ENCODE results near the gene TEDDM1.

TEDDM1 gene

DNA sequence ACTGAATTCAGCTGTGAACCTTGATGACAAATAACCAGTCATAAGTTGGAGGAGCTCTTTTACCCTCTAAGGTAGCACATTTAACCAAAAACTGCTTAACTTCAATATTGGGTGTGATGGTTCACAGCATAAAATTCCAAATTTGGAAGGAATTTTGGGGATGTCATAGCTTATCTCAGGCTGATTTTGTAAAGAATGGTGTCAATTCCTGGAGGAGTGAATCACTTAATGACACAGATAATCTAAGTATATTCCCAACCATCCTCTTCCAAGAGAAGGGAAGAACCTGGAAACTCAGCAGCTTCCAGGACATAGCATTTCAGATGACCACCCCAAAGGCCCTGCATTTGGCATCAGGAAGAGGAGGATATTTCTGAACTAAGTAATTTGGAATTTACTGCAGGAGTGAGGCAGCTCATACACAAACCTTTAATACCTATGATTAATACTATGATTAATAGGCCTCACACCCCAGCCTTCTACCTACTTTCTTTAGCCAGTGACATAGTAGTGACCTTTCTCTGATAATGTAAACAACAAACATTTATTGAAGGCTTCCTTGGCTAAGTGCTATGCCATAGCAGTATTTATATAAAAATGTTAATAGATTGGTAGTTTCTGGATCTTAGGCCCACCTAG lies 23.4 kb downstream of the TEDDM1 start:
- intact Hi-C loops (cut with DNase I; ENCODE audit: low total_unique reads): no loop called here
- TF ChIP-seq, protein P1, sequence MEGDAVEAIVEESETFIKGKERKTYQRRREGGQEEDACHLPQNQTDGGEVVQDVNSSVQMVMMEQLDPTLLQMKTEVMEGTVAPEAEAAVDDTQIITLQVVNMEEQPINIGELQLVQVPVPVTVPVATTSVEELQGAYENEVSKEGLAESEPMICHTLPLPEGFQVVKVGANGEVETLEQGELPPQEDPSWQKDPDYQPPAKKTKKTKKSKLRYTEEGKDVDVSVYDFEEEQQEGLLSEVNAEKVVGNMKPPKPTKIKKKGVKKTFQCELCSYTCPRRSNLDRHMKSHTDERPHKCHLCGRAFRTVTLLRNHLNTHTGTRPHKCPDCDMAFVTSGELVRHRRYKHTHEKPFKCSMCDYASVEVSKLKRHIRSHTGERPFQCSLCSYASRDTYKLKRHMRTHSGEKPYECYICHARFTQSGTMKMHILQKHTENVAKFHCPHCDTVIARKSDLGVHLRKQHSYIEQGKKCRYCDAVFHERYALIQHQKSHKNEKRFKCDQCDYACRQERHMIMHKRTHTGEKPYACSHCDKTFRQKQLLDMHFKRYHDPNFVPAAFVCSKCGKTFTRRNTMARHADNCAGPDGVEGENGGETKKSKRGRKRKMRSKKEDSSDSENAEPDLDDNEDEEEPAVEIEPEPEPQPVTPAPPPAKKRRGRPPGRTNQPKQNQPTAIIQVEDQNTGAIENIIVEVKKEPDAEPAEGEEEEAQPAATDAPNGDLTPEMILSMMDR (IDR thresholded peaks at IDR 0.05): no peak
- Histone ChIP-seq H3K27me3 (no peaks in the 10 kb centered on the region), H3K4me1 (peaks cover 0 to 4% (median 0%) of the 10 kb centered on the region in 4 donors), H3K9me3 (no peaks in the 10 kb centered on the region), H3K36me3 (peaks cover under 1 to 12% (median 3%) of the 10 kb centered on the region in 3 donors), H3K4me3 (no peak overlapping the region), H3K27ac (no peak overlapping the region)
- no peak for DNase-seq

DNA sequence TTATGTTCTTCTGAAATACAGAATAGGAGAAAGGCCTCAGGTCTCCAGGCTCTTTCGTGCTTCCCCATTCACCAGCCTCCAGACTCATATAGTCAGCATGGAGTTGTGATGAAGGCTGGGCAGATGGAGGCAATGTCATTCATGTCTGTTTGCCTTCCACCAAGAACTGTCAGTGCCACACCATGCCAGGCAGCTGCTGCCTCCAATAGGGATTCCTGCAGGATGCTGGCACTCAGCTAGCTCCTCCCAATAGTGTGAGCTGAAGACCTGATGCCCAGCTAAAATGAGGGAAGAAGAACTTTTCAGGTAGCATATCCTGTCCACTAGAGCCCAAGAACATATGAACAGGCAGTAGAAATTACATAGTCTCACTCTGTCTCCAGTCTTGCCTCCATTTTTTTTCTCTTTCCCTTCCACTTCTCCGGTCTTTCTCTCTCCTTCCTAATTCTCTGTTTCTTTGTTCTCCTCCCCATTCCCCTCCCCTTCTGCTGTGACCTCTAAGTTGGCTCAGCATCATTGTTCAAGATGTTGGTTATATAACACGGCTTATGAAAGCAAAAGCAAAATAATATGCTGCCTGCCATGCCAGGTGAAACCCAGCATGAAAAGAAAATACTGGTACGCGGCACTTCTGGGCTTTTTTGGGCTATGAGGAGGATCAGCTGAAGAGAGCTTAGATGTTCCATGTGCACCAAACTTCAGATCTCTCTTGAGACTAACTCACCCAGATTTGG lies 26.2 kb downstream of the TEDDM1 start:
- intact Hi-C loops (cut with DNase I; ENCODE audit: low total_unique reads): no loop called here

DNA sequence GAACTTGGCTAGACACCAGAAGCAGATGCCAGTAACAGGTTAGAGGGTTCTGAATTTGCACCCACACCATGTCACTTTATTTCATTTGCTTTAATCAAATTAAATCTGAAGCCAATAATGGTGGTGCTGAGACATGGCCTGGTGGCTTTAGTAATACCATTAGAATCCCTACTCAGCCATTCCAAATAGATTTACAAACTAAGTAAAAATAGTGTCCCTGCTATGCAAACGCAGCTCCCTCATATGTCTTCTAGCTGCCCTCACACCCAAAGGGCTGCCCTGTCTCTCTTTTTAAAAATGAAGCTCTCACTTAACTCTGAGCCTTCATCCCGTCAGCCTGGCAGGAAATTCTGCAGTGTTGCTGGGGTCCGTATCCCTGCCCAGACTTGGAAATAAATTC lies 29.9 kb downstream of the TEDDM1 start:
- Histone ChIP-seq H3K36me3 (no peaks in the 10 kb centered on the region), H3K27ac (no peak overlapping the region), H3K4me1 (peaks cover 0 to 17% (median 9%) of the 10 kb centered on the region in 4 donors), H3K4me3 (no peak overlapping the region), H3K27me3 (no peaks in the 10 kb centered on the region), H3K9me3 (no peaks in the 10 kb centered on the region)
- TF ChIP-seq, protein P1 (IDR thresholded peaks at IDR 0.05): no peak
- DNase-seq: no peak
- intact Hi-C loops (cut with DNase I; ENCODE audit: low total_unique reads): no loop called here

More for the DNA sequence above, 26.2 kb downstream of the TEDDM1 start:
- no peak for DNase-seq
- peaks cover 0 to 4% (median 0%) of the 10 kb centered on the region in 4 donors for H3K4me1 ChIP-seq
- H3K36me3 ChIP-seq: no peaks in the 10 kb centered on the region
- H3K9me3 ChIP-seq: no peaks in the 10 kb centered on the region
- TF ChIP-seq, protein P1 (IDR thresholded peaks at IDR 0.05): no peak
- no peaks in the 10 kb centered on the region for H3K27me3 ChIP-seq
- H3K4me3 ChIP-seq: no peak overlapping the region
- H3K27ac ChIP-seq: no peak overlapping the region

DNA sequence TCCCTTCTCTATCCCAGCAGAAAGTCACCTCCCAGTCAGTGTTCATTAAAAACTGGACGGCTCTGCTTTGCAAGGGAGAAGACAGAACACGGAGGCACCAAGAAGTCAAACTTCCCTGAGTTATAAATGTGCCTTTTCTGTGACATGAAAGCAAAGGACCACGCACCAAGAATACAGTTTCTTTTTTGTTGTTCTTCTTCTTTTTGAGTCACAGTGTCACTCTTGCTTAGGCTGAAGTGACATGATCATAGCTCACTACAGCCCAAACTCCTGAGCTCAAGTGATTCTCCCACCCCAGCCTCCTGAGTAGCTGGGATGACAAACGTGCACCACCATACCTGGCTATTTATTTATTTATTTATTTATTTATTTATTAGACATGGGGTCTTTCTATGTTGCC lies 31.6 kb downstream of the TEDDM1 start:
- no peaks in the 10 kb centered on the region for H3K36me3 ChIP-seq
- H3K4me1 ChIP-seq: peaks cover 0 to 14% (median 8%) of the 10 kb centered on the region in 4 donors
- H3K27ac ChIP-seq: no peak overlapping the region
- intact Hi-C loops (cut with DNase I; ENCODE audit: low total_unique reads): no loop called here
- no peaks in the 10 kb centered on the region for H3K27me3 ChIP-seq
- H3K9me3 ChIP-seq: no peaks in the 10 kb centered on the region
- TF ChIP-seq, protein P1 (IDR thresholded peaks at IDR 0.05): no peak
- no peak for DNase-seq
- no peak overlapping the region for H3K4me3 ChIP-seq

DNA sequence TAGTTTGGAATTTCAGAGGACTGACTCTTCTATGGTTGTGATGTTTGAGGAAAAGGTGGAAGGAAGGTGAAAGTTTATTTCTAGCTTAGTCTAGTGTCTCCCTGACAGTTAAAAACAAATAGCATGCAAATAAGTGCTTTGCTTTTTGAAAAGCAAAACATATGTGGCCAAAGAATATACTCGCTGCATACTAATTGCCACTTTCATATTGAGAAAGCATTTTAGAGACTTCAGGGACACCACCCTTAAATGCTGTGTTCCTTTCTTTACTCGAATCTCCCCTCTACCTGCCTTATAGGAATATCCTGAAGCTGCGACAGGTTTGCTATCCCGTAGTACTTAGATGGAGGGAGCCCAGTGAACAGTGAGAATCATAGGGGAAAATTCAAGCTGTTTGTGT lies 32.1 kb downstream of the TEDDM1 start:
- Histone ChIP-seq H3K4me1 (peaks cover 0 to 14% (median 8%) of the 10 kb centered on the region in 4 donors), H3K4me3 (no peak overlapping the region), H3K36me3 (no peaks in the 10 kb centered on the region), H3K9me3 (no peaks in the 10 kb centered on the region), H3K27ac (no peak overlapping the region), H3K27me3 (no peaks in the 10 kb centered on the region)
- TF ChIP-seq, protein P1 (IDR thresholded peaks at IDR 0.05): no peak
- DNase-seq: no peak
- intact Hi-C loops (cut with DNase I; ENCODE audit: low total_unique reads): no loop called here
